Activated CD4-positive, alpha-beta T cell treated with anti-CD3 and anti-CD28 coated beads for 4 hours (primary cell): Measurements from ENCODE around the gene PLA2G6.

Source experiments
- DNase-seq, 2 donors: peaks; one replicate each; pipeline ENCODE4 v3.0.0-alpha.2; 2020

Gene PLA2G6, protein sequence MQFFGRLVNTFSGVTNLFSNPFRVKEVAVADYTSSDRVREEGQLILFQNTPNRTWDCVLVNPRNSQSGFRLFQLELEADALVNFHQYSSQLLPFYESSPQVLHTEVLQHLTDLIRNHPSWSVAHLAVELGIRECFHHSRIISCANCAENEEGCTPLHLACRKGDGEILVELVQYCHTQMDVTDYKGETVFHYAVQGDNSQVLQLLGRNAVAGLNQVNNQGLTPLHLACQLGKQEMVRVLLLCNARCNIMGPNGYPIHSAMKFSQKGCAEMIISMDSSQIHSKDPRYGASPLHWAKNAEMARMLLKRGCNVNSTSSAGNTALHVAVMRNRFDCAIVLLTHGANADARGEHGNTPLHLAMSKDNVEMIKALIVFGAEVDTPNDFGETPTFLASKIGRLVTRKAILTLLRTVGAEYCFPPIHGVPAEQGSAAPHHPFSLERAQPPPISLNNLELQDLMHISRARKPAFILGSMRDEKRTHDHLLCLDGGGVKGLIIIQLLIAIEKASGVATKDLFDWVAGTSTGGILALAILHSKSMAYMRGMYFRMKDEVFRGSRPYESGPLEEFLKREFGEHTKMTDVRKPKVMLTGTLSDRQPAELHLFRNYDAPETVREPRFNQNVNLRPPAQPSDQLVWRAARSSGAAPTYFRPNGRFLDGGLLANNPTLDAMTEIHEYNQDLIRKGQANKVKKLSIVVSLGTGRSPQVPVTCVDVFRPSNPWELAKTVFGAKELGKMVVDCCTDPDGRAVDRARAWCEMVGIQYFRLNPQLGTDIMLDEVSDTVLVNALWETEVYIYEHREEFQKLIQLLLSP

DNA sequence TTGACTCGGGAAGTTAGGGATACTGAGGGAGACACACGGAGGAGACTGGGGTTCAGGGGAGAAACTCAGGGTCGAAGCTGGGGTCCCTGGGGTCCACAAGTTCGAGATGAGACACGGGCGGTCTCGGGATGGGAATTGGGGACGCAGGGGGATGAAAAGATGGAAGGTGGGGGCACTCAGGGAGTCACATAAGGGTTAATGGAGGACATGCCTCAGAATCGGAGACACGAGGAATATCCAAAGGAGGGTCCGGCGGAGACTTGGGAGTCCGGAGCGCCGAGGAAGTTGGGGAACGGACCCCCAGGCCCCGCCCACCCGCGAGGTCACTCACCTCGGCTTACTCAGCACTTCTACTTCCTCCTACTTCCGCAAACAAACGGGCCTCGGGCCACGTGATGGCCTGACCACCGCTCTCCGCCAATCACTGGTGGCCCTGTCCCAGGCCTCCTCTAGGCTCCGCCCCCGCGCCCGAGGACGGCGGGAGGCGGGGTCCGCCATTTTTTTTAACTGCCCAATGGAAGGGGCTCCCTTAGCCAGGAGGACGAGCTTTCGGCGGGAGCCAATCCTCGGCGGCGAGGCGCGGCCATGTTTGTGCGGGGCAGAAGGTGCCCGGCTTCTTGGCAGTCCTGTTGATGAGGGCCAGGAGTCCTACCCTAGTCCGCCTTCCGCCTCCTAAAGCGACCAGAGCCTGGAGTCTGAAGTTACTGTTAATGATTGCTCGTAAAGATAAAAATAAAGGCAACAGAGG is at the start of gene PLA2G6:
Gene PLA2G6, minus strand, starts transcription at position 378 of the 748 bp plus-strand sequence. CDS start 12,404 bp downstream, outside the sequence.
- peak; percentile 94 to 95 for DNase-seq

DNA sequence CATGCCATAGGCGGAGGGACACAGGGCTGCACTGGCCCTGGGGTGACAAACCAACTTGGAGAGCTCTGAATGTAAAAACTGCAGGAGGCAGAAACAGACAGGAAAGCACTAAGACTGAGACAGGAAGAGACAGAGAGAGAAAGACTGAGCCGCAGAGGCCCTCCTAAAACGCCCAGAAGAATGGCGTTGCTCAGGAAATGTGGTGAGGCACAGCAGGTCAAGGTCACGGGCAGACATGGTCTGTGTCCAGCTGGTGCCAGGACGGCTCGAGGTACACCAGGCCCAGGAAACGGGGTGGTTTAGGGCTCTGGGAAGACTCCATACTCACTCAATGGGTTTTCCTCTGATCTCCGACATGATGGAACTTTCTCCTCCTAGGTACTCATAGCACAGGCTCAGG is 49.3 kb upstream of the PLA2G6 start:
- DNase-seq = no peak

GRCh38 chr22:38230108-38230825 is 48.6 kb upstream of the PLA2G6 start:
- peak; percentile 24 to 42 for DNase-seq

GRCh38 chr22:38228873-38229740 is 47.5 kb upstream of the PLA2G6 start:
- DNase-seq = no peak

GRCh38 chr22:38228326-38228872 is 46.8 kb upstream of the PLA2G6 start:
- DNase-seq = no peak

DNA sequence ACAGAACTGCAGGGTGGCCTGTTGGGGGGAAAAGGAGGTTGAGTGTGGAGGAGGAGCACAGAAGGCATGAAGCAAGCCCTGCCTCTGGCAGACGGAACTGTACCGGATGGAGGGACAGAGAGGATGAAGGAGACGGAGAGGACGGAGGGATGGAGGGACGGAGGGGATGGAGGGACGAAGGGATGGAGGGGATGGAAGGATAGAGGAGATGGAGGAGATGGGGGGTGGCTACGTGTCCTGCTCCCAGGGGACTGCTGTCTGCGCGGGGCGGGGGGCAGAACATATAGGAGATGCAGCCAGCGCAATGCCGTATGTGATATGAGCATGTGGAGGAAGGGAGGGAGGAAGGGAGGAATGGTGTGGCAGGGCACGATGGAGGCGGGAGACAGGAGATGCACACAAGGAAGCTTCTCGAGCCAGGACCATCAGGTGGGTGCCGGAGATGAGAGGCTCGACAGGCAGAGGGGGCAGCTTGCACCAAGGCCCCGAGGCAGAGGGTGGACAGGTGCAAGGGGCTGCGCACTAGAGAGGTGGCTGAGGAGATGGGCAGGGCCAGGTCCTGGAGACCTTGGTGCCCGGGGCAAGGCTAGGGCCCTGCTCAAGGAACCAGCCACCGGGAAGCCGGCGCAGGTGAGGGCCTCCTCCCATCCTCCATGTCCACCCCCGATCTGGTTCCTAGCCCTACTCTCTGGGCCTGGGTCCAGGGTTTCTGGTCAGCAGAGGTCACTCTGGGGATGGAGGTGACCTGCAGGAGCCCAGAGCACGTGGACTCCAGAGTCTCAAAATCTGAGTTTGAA is 45.4 kb upstream of the PLA2G6 start:
- no peak for DNase-seq

DNA sequence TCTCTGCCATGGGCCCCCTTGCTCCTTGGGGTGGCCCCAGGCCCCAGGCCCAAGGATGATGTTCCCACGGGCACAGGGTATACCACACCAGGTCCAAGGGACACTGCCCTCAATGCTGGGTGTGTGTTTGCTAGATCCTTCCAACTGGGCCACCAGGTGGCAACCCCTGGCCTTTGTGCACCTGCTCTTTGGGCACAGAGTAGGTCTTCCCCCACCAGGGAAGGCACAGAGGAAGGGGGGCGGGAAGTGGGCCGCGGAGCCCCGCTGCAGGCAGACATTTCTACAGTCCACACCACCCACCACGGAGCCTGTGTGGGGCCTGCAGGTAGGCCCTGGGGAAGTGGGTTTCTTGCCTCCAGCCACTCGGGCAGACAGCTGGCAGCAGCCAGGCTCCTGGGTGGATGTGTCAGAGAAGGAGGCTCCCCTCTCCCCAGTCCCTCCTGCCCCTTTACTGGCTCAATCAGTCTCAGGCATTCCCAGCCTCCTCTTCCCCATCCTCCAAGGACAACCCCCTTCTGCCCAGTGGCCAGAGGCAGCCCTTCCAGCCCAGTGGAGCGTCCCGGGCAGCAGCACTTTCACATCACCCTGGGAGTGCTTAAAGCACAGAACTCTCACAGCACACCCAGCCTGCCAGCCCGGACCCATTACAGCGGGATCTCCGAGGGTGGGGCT is 41.8 kb upstream of the PLA2G6 start:
- DNase-seq = no peak

DNA sequence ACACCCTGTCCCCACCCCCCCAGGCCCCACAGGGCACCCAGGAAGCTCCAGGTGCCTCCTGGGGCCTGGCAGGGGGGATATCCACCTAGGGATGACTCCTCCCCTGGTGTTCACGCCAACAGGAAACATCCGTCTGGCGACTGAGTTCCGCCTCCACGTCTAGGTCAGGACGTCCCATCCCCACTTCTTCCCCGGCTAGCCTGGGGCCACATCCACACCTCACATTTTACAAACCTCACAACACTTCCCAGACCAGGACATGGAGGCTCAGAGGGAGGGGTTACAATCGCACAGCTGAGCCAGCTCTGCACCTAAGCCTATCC is 41.1 kb upstream of the PLA2G6 start:
- DNase-seq = no peak

- no peak for DNase-seq
Observed at GRCh38 chr22:38221908-38222796, 40.5 kb upstream of the PLA2G6 start.

- no peak for DNase-seq
Observed at GRCh38 chr22:38221407-38221806, 39.8 kb upstream of the PLA2G6 start.

DNA sequence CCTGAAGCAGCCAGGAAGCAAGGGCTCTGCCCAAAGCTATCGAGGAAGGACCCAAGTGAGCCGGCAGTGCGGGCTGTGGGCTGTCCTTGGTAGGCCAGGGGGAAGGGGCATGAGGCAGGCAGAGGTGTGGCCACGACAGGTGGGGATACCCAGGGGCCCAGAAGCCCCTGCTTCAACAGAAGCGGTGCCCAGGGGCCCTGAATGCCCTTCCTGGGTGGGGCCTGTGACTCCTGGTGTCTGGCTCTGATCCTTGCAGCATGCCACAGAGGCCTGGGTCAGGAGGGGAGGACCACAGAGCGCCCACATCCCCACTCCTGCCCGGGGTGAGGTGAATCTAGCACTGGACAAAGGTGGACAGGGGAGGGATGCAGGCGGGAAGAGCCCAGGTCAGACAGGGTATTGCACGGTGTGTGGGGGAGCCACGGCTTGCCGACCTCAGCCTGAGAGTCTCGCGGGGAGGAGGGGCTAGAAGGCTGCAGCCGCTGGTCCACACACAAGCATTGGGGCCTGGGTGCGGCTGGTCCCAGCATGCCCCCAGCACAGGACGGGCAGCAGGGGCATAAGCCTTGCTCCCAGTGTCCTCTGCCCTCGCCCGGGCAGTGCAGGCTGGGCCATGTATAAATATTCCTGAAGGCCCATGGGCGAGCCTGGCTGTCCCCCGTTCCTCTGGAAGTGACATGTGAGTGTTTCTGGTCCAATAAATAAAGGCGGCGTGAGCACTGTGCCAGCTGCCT is 39.2 kb upstream of the PLA2G6 start:
- DNase-seq = no peak

DNA sequence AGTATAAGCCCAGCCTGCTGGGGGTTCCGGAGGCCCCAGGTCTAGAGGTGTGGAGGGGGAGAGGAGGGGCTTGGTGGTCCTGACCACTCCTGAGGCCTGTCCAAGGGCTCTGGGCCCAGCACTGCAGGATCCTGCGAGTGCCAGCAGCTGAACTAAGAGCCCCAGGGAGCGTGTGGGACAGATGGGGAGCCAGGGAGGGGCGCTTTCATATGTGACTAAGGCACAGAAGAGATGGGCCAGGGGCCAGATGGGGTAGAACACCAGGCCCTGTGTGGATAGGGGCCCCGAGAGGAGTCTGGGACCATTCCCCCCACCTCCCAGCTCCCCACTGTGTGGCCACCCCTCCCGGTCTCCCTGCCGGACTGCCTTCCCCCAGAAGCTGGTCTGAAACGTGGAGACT is 38.5 kb upstream of the PLA2G6 start:
- DNase-seq = no peak

DNA sequence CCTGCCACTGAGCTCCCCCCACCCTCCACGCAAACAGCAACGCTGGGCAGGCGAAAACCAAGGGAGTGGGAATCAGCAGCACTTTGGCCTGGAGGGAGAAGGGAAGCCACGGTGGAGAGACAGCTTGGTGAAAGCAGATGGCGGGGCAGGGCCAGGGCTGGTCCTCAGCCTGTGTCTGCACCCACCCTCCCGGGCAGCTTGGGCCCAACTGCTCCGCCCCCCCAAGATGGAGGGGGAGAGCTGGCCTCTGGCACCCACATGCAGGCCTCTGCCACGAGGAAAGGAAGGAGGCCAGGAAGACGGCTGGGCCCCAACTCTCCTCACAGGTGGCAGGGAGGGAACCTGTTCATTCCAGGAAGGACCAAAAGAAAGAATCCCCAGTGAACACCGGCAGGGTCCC is 38.0 kb upstream of the PLA2G6 start:
- DNase-seq = no peak

DNA sequence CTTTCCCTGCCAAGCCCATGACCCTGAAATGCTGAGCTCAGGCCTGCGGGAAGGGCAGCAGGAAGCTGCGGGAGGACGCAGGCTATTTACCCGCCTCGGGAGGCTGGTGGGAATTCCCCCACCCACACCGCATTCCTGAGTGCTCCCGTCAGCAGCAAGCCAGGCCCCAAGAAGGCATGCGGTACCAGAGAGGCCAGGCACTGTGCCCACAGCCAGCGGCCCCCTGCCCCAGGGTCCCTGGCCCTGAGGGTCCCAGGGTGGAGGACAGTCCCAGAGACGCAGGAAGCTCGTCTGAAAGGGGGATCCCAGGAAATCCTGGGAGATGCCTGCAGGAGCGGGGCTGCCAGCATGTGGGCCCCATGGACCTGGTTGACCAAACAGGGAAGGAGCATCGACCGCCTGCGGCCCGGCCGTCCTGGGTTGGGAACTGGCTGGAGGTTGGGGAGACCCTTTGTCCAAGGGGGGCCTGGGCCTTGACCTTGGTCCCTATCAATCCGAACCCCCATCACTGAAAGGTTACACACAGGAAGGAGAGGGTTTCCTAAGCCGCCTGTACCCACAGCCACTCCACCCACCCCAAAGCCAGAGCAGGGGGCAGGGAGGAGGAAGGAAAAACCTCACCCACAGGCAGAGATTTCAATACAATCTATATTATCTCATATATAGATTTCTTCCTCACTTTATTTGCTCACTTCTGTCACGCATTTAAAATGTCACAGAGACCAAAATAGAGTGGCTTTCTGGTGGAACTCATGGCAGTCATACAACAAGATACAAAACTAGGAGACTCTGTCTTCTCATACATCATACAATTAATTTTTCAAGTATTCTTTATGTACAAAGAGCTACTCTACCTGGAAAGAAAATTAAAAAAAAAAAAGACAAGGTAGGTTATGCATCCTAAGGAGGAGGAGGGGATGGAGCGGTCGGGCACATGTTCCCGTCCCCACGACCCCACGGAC is 37.3 kb upstream of the PLA2G6 start:
- DNase-seq = peak; percentile 51 to 68

DNA sequence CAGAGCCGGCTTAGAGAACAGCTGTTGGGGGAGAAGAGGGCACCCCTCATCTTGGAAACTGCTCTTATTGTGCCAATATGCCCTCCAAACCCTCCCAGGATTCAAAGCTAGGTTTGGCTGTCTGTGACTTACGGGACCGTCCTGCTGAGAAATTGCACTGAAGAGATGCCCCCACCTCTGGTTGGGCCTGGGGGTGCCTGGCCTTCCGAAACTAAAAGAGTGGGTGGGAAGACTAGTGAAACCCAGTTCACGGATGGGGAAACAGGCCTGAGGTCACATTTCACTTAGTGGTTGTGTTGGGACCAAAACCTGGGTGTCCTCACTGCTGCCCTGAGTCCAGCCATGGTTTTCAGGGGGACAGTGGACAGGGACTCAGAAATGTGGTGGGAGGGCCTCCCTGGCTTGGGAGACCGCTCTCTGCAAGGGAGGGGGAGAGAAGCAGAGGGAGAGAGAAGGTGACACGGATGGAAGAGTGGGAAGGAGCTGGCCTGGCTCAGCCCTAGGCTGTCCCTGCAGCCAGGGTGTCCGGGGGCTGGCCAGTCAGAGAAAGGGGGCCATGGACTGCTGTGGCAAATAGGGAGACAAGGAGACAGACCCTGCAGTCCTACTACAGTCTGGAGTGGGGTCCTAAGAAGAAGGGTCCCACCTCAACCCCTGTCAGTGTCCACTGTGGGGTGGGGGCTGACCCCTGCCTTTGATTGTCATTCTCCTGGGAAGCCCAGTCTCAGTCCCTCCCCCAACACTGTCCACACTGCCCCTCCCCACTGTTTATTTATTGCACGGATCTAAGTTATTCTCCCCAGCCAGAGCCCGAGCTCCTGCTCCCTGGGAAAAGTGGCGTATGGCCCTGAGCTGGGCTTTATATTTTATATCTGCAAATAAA is 33.8 kb upstream of the PLA2G6 start:
- DNase-seq = no peak
